Astrocyte of the cerebellum (primary cell): Measurements from ENCODE around the gene ABCD1.

Source experiments
- DNase-seq: peaks from one replicate; pipeline ENCODE4 v3.0.0-alpha.2; 2011; ENCODE audit warnings: low read depth
- H3K4me3 ChIP-seq: 2 replicates; pipeline ENCODE4 v1.5.1; 2011; ENCODE audit warnings: mild to moderate bottlenecking, low read depth, low read length, moderate library complexity
- CTCF ChIP-seq: IDR thresholded peaks from 2 replicates; pipeline ENCODE4 v1.5.1; 2012; ENCODE audit warnings: low read length, low read depth, moderate library complexity, mild to moderate bottlenecking; ENCODE audit errors: missing control alignments
- in situ Hi-C: cut with HindIII; loops from 2 replicates; pipeline ENCODE4 v1.10.0; 2017; ENCODE audit warnings: low sequenced_read_pairs

The ABCD1 gene

DNA sequence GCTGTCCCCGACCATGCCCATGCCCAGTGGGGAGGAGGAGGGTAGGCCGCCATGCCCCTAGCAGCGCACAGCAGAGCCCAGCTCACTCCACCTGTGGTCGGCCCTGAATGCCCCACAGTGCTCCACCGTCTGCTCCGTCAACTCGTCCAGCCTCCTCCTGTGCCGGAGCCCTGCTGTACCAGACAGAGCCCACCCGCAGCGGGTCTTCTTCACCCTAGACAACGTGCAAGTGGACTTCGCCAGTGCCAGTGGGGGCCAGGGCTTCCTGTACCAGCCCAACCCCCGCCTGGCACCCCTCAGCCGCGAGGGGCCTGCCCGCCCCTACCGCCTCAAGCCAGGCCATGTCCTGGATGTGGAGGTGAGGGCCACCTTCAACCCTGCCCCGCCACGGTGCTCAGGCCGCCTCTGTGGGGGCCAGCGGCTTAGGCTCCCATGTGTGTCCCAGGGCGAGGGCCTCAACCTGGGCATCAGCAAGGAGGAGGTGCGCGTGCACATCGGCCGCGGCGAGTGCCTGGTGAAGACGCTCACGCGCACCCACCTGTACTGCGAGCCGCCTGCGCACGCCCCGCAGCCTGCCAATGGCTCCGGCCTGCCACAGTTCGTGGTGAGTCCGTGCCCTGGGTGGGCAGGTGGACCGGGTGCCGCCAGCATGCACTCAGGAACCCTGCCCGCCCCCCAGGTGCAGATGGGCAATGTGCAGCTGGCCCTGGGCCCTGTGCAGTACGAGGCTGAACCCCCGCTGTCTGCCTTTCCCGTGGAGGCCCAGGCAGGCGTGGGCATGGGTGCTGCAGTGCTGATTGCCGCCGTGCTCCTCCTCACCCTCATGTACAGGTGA is 49.3 kb downstream of the ABCD1 start:
- in situ Hi-C loops, result no loop called here
- no peak for TF ChIP-seq CTCF
- no peak overlapping the region for H3K4me3 ChIP-seq
- no peak for DNase-seq

- no peak overlapping the region for H3K4me3 ChIP-seq
- in situ Hi-C loops, result no loop called here
- no peak for TF ChIP-seq CTCF
- DNase-seq, result no peak
Measured at GRCh38 chrX:153774576-153775292, 50.1 kb downstream of the ABCD1 start.

DNA sequence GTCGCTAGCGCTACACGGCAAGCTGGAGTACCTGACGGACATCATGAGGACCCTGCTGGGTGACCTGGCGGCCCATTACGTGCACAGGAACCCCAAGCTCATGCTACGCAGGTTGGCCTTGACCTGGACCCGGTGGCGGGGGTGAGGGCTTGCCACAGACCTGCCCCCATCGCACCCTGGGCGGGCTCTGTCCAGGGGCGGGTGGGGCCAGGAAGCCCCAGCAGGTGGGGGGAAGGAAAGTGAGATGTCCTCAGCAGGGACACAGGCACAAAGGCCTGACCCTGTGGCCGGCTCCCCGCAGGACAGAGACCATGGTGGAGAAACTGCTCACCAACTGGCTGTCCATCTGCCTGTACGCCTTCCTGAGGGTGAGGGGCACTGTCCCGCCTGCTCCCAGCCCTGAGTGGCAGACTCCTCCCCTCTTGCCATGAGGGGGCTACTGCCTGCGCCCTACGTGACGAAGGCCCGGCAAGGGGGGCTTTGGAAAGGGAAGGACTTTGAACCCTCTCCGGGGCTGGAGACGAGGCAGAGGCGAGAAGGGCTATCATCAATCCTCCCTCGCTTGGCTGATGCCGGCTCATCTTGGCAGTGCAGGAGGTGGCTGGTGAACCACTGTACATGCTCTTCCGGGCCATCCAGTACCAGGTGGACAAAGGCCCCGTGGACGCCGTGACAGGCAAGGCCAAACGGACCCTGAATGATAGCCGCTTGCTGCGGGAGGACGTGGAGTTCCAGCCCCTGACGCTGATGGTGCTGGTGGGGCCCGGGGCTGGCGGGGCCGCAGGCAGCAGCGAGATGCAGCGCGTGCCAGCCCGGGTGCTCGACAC is 50.9 kb downstream of the ABCD1 start:
- in situ Hi-C loops, result no loop called here
- no peak for DNase-seq
- no peak for TF ChIP-seq CTCF
- no peak overlapping the region for H3K4me3 ChIP-seq

GRCh38 chrX:153776120-153776599 is 51.5 kb downstream of the ABCD1 start:
- no peak for DNase-seq
- no peak overlapping the region for H3K4me3 ChIP-seq
- TF ChIP-seq CTCF, result no peak
- in situ Hi-C loops, result no loop called here

- no peak overlapping the region for H3K4me3 ChIP-seq
- in situ Hi-C loops, result no loop called here
- DNase-seq, result no peak
- TF ChIP-seq CTCF, result no peak
Measured at GRCh38 chrX:153776611-153777045, 52.0 kb downstream of the ABCD1 start.

- DNase-seq, result no peak
- no peak for TF ChIP-seq CTCF
- H3K4me3 ChIP-seq, result no peak overlapping the region
- in situ Hi-C loops, result no loop called here
Measured at GRCh38 chrX:153777261-153778090, 52.8 kb downstream of the ABCD1 start.
